GM21526 (cell line): Measurements from ENCODE around the gene CACNA2D3.

Experiments used
- ATAC-seq: cut with Tn5 transposase; IDR thresholded peaks from one replicate; pipeline ENCODE4 v1.9.1; 2021; ENCODE audit warnings: moderate library complexity; ENCODE audit not compliant: unreplicated experiment, low FRiP score

CACNA2D3 gene

GRCh38 chr3:54709785-54710184, 587.4 kb downstream of the CACNA2D3 start:
- ATAC-seq = no peak

- no peak for ATAC-seq
Measured at GRCh38 chr3:54710954-54711353, 588.6 kb downstream of the CACNA2D3 start.

- no peak for ATAC-seq
Measured at GRCh38 chr3:54712539-54712938, 590.2 kb downstream of the CACNA2D3 start.

GRCh38 chr3:54713031-54713430, 590.7 kb downstream of the CACNA2D3 start:
- no peak for ATAC-seq

- no peak for ATAC-seq
Measured at GRCh38 chr3:54713455-54713854, 591.1 kb downstream of the CACNA2D3 start.

GRCh38 chr3:54714035-54714434, 591.7 kb downstream of the CACNA2D3 start:
- no peak for ATAC-seq

- ATAC-seq = no peak
Measured at GRCh38 chr3:54717506-54717905, 595.2 kb downstream of the CACNA2D3 start.

- no peak for ATAC-seq
Measured at GRCh38 chr3:54719914-54720313, 597.6 kb downstream of the CACNA2D3 start.

GRCh38 chr3:54720604-54721003, 598.3 kb downstream of the CACNA2D3 start:
- no peak for ATAC-seq

- no peak for ATAC-seq
Measured at GRCh38 chr3:54731732-54732445, 609.5 kb downstream of the CACNA2D3 start.

- ATAC-seq = no peak
Measured at GRCh38 chr3:54733106-54734006, 611.0 kb downstream of the CACNA2D3 start.

- ATAC-seq = no peak
Measured at GRCh38 chr3:54736459-54736858, 614.1 kb downstream of the CACNA2D3 start.

GRCh38 chr3:54743755-54744154, 621.4 kb downstream of the CACNA2D3 start:
- no peak for ATAC-seq

- ATAC-seq = no peak
Measured at GRCh38 chr3:54744291-54744690, 621.9 kb downstream of the CACNA2D3 start.

- no peak for ATAC-seq
Measured at GRCh38 chr3:54745843-54746242, 623.5 kb downstream of the CACNA2D3 start.

GRCh38 chr3:54746722-54747121, 624.4 kb downstream of the CACNA2D3 start:
- no peak for ATAC-seq

- ATAC-seq = no peak
Measured at GRCh38 chr3:54755756-54756155, 633.4 kb downstream of the CACNA2D3 start.

- ATAC-seq = no peak
Measured at GRCh38 chr3:54756330-54756731, 634.0 kb downstream of the CACNA2D3 start.

GRCh38 chr3:54758461-54758860, 636.1 kb downstream of the CACNA2D3 start:
- ATAC-seq = no peak

- ATAC-seq = no peak
Measured at GRCh38 chr3:54759166-54759565, 636.8 kb downstream of the CACNA2D3 start.

GRCh38 chr3:54760201-54760600, 637.8 kb downstream of the CACNA2D3 start:
- ATAC-seq = no peak

- ATAC-seq = no peak
Measured at GRCh38 chr3:54761637-54762036, 639.3 kb downstream of the CACNA2D3 start.
